Measurements from ENCODE around the gene RFX2. TPM values are rescaled to one million over a fixed set of nuclear protein-coding genes. Genes with fewer than 3 reads are reported as not detected.
A peak's percentile ranks its signal among the peaks of the same experiment; 100 is the strongest.

RFX2 gene
- total RNA-seq, 1 donor from 2014 or later = 3.2 TPM

DNA sequence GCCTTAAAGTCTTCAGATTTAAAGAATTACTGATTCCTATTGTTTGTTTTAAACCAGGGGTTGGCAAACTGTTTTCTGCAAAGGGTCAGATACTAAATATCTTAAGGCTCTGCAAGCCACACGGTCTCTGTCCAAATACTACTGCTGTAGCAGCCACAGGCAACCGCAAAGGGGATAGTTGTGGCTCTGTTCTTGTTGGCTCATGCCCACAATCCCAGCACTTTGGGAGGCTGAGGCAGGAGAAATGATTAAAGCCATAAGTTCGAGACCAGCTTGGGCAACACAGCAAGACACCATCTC lies 154.7 kb downstream of the RFX2 start:
- Histone ChIP-seq H4K20me1 (ENCODE audit: insufficient read depth, low read length) (peaks cover 98% of the 10 kb centered on the region), H3K4me3 (ENCODE audit: insufficient read depth, low read depth, low read length) (no peak overlapping the region), H3K4me2 (ENCODE audit: low read length) (no peak overlapping the region), H2AFZ (ENCODE audit: low read depth, low read length) (no peak overlapping the region), H3K36me3 (ENCODE audit: insufficient read depth, low read length) (peaks cover 2% of the 10 kb centered on the region), H3K4me1 (ENCODE audit: insufficient read depth, low read length) (peaks cover 26% of the 10 kb centered on the region), H3K79me2 (ENCODE audit: insufficient read depth, low read length) (peaks cover 98% of the 10 kb centered on the region), H3K9ac (ENCODE audit: low read length) (no peak overlapping the region), H3K27me3 (ENCODE audit: insufficient read depth, low read length) (no peaks in the 10 kb centered on the region), H3K27ac (ENCODE audit: low read depth, low read length) (no peak overlapping the region), H3K9me3 (ENCODE audit: insufficient read depth, low read depth, low read length) (no peaks in the 10 kb centered on the region)
- H3K27me3 Mint-ChIP-seq (ENCODE audit: low read depth, unreplicated experiment) = no peaks in the 10 kb centered on the region
- peaks cover 10% of the 10 kb centered on the region for H3K36me3 Mint-ChIP-seq (ENCODE audit: low read depth, unreplicated experiment)
- TF ChIP-seq, protein P1, sequence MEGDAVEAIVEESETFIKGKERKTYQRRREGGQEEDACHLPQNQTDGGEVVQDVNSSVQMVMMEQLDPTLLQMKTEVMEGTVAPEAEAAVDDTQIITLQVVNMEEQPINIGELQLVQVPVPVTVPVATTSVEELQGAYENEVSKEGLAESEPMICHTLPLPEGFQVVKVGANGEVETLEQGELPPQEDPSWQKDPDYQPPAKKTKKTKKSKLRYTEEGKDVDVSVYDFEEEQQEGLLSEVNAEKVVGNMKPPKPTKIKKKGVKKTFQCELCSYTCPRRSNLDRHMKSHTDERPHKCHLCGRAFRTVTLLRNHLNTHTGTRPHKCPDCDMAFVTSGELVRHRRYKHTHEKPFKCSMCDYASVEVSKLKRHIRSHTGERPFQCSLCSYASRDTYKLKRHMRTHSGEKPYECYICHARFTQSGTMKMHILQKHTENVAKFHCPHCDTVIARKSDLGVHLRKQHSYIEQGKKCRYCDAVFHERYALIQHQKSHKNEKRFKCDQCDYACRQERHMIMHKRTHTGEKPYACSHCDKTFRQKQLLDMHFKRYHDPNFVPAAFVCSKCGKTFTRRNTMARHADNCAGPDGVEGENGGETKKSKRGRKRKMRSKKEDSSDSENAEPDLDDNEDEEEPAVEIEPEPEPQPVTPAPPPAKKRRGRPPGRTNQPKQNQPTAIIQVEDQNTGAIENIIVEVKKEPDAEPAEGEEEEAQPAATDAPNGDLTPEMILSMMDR (IDR thresholded peaks at IDR 0.05; ENCODE audit: insufficient read depth, low read depth, low read length) = no peak
- TF ChIP-seq EZH2 (IDR thresholded peaks at IDR 0.05; ENCODE audit: insufficient read depth, low read length) = no peak
- H3K4me3 Mint-ChIP-seq (ENCODE audit: unreplicated experiment) = no peak overlapping the region
- FAIRE-seq (no peak), DNase-seq (ENCODE audit: low read depth) (peak; percentile 51)
- no peaks in the 10 kb centered on the region for H3K9me3 Mint-ChIP-seq (ENCODE audit: unreplicated experiment)
- H3K27ac Mint-ChIP-seq (ENCODE audit: unreplicated experiment) = no peak overlapping the region
- peaks cover 48% of the 10 kb centered on the region for H3K4me1 Mint-ChIP-seq (ENCODE audit: low read depth, unreplicated experiment)

DNA sequence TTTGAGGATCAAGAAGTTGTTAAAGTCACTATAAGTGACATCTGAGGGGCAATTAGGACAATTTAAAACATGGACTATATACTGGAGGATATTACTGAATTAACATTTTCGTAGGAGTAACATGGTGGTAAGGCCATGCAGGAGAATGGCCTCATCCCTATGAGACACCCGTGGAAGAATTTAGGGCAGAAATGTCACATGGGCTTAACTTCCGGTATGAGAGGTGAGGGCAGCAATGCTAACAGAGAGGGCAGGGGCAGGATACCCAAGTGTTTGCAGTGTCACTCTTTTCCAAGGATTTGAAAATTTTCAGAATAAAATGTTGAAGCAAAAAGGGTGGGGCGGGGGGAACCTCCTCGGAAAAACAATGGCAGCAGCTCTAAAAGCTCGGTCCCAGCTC lies 156.0 kb downstream of the RFX2 start:
- peak overlapping the region; percentile 58 for H3K27ac ChIP-seq (ENCODE audit: low read depth, low read length)
- Mint-ChIP-seq H3K9me3 (ENCODE audit: unreplicated experiment) (no peaks in the 10 kb centered on the region), H3K27ac (ENCODE audit: unreplicated experiment) (peak overlapping the region; percentile 79), H3K4me3 (ENCODE audit: unreplicated experiment) (no peak overlapping the region), H3K27me3 (ENCODE audit: low read depth, unreplicated experiment) (no peaks in the 10 kb centered on the region), H3K36me3 (ENCODE audit: low read depth, unreplicated experiment) (peaks cover 13% of the 10 kb centered on the region), H3K4me1 (ENCODE audit: low read depth, unreplicated experiment) (peaks cover 47% of the 10 kb centered on the region)
- H3K4me1 ChIP-seq (ENCODE audit: insufficient read depth, low read length) = peaks cover 23% of the 10 kb centered on the region
- H3K4me3 ChIP-seq (ENCODE audit: insufficient read depth, low read depth, low read length) = no peak overlapping the region
- no peak for DNase-seq (ENCODE audit: low read depth)
- TF ChIP-seq, protein P1 (IDR thresholded peaks at IDR 0.05; ENCODE audit: insufficient read depth, low read depth, low read length) = no peak
- TF ChIP-seq EZH2 (IDR thresholded peaks at IDR 0.05; ENCODE audit: insufficient read depth, low read length) = no peak
- peaks cover 98% of the 10 kb centered on the region for H3K79me2 ChIP-seq (ENCODE audit: insufficient read depth, low read length)
- no peaks in the 10 kb centered on the region for H3K27me3 ChIP-seq (ENCODE audit: insufficient read depth, low read length)
- H2AFZ ChIP-seq (ENCODE audit: low read depth, low read length) = no peak overlapping the region
- H3K36me3 ChIP-seq (ENCODE audit: insufficient read depth, low read length) = peaks cover 6% of the 10 kb centered on the region
- peaks cover 98% of the 10 kb centered on the region for H4K20me1 ChIP-seq (ENCODE audit: insufficient read depth, low read length)
- no peaks in the 10 kb centered on the region for H3K9me3 ChIP-seq (ENCODE audit: insufficient read depth, low read depth, low read length)
- H3K9ac ChIP-seq (ENCODE audit: low read length) = peak overlapping the region; percentile 37
- peak; percentile 50 for FAIRE-seq
- H3K4me2 ChIP-seq (ENCODE audit: low read length) = peak overlapping the region; percentile 70

DNA sequence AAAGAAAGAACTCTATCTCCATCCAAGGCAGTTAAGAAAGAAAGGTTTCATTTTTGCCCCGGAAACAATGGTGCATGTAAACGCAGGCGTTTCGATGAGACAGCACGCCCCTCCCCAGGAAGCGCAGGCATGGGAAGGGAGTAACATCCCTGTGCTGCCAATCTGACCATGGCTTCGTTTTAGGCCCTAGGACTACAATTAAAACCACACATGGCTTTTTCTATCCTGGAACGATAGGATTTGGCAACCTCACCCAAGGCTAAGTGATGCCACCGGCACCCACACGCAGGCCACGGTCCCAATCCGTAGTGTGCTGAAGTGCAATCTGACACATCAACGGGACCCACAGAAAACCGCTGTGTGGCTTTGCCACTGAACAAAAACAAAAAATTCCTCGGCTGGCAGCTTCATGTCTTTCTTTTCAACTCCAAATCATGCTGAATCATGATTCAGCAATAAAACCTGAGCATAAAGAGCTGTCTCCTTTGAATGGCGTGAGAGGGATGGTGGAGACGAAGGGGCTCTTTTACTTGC lies 156.6 kb downstream of the RFX2 start:
- H3K27me3 ChIP-seq (ENCODE audit: insufficient read depth, low read length) = no peaks in the 10 kb centered on the region
- H3K4me3 ChIP-seq (ENCODE audit: insufficient read depth, low read depth, low read length) = no peak overlapping the region
- H3K9me3 ChIP-seq (ENCODE audit: insufficient read depth, low read depth, low read length) = no peaks in the 10 kb centered on the region
- TF ChIP-seq EZH2 (IDR thresholded peaks at IDR 0.05; ENCODE audit: insufficient read depth, low read length) = no peak
- TF ChIP-seq, protein P1 (IDR thresholded peaks at IDR 0.05; ENCODE audit: insufficient read depth, low read depth, low read length) = no peak
- H3K27ac ChIP-seq (ENCODE audit: low read depth, low read length) = peak overlapping the region; percentile 58
- H3K36me3 Mint-ChIP-seq (ENCODE audit: low read depth, unreplicated experiment) = peaks cover 15% of the 10 kb centered on the region
- no peaks in the 10 kb centered on the region for H3K27me3 Mint-ChIP-seq (ENCODE audit: low read depth, unreplicated experiment)
- H3K4me1 Mint-ChIP-seq (ENCODE audit: low read depth, unreplicated experiment) = peaks cover 47% of the 10 kb centered on the region
- peaks cover 98% of the 10 kb centered on the region for H4K20me1 ChIP-seq (ENCODE audit: insufficient read depth, low read length)
- H2AFZ ChIP-seq (ENCODE audit: low read depth, low read length) = no peak overlapping the region
- peaks cover 98% of the 10 kb centered on the region for H3K79me2 ChIP-seq (ENCODE audit: insufficient read depth, low read length)
- DNase-seq (ENCODE audit: low read depth) = peak; percentile 38
- peak overlapping the region; percentile 70 for H3K4me2 ChIP-seq (ENCODE audit: low read length)
- FAIRE-seq = no peak
- peaks cover 23% of the 10 kb centered on the region for H3K4me1 ChIP-seq (ENCODE audit: insufficient read depth, low read length)
- peak overlapping the region; percentile 37 for H3K9ac ChIP-seq (ENCODE audit: low read length)
- H3K9me3 Mint-ChIP-seq (ENCODE audit: unreplicated experiment) = no peaks in the 10 kb centered on the region
- H3K36me3 ChIP-seq (ENCODE audit: insufficient read depth, low read length) = peaks cover 6% of the 10 kb centered on the region
- peak overlapping the region; percentile 79 for H3K27ac Mint-ChIP-seq (ENCODE audit: unreplicated experiment)
- peak overlapping the region; percentile 34 for H3K4me3 Mint-ChIP-seq (ENCODE audit: unreplicated experiment)
